ENCODE measurements around the gene PRDM16. TPM values are rescaled to one million over a fixed set of nuclear protein-coding genes. Genes with fewer than 3 reads are reported as not detected.

PRDM16 gene
- total RNA-seq, 1 donor from 2014 or later, result not detected

DNA sequence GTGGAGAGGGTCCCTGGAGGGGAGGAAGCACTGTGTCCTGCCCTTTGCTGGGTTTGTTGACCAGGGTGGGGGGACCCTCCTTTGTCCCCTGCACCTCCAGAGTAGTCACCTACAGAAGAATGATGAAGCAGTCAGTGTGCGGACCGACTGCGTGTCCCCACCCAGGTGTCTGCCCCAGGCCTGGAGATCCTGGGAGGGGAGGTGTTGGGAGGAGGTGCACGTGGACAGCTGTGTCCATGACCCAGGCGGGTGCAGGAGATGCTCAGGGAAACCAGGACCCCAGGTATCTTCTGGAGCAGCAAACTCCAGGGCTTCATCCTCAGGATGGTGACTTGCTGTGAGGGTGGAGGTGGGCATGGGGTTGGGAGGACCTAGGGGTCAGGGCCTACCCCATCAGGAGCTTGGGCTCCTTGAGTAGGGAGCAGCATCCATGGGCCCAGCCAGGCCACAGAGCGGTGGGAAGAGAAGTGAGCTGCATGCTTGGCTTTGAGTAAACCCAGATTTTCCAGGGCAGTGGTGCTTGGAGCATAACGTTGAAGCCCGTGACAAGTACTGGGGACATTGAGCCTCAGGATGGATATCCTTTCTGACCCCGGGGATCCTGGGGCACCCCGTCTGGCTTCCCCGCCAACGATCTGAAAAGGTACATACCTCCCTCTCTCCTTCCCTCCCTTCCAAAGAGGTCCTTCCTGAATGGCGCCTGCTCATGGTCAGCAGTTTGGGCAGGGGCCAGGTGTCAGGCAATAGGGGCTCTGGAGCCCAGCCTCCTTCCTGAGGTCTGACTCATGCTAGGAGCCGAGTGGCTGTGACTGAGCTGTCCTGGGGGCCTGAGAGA, 34.1 kb upstream of the PRDM16 start:
- no peak for DNase-seq (ENCODE audit: low spot score)
- intact Hi-C loops (cut with micrococcal nuclease), result no loop called here
- Mint-ChIP-seq H3K4me1 (ENCODE audit: low read depth) (no peaks in the 10 kb centered on the region), H3K36me3 (ENCODE audit: low read depth) (no peaks in the 10 kb centered on the region), H3K9me3 (no peaks in the 10 kb centered on the region), H3K27ac (no peak overlapping the region), H3K4me3 (ENCODE audit: low read depth) (no peak overlapping the region), H3K27me3 (ENCODE audit: low read depth) (no peaks in the 10 kb centered on the region)

DNA sequence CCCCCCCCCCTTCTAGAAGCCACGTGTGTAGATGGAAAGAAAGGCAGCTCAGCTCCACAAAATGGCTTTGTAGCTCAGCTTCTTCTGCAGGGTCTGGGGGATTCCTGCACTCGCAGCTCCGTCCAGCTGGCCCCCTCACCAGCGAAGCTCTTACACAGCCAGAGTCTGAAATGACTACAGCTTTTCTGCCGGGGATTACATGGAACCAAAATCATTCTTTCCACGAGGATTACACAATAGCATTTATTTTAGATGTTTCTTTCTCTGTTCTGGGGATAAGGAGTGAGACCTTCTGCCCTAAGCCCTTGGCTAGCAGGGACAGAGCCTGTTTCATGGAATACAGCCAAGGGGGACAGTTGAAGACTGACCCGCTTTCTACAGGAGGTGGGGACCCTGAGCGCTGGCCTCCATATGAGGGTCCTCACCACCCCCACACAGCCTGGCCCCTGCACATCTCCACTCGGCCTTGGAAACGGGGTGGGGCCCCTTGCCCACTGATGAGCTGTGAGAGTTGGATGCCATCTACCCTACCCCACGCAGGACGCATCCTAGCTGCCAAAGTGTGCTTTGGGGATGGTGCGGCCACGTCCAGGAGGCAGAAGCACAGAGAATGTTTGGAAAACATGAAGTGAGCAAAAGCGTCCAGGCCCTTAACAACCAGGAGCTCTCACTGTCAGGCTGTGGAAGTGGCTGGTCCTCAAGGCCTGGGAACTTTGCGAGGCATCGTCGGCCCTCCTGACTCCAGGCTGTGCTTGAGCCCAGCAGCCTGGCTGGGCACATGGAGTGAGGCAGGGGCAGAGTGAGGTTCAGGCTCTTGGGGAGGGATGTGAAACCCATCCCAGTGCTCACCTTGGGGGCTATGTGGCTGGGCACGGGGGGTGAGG, 33.2 kb upstream of the PRDM16 start:
- H3K4me1 Mint-ChIP-seq (ENCODE audit: low read depth), result no peaks in the 10 kb centered on the region
- no peaks in the 10 kb centered on the region for H3K9me3 Mint-ChIP-seq
- intact Hi-C loops (cut with micrococcal nuclease), result no loop called here

DNA sequence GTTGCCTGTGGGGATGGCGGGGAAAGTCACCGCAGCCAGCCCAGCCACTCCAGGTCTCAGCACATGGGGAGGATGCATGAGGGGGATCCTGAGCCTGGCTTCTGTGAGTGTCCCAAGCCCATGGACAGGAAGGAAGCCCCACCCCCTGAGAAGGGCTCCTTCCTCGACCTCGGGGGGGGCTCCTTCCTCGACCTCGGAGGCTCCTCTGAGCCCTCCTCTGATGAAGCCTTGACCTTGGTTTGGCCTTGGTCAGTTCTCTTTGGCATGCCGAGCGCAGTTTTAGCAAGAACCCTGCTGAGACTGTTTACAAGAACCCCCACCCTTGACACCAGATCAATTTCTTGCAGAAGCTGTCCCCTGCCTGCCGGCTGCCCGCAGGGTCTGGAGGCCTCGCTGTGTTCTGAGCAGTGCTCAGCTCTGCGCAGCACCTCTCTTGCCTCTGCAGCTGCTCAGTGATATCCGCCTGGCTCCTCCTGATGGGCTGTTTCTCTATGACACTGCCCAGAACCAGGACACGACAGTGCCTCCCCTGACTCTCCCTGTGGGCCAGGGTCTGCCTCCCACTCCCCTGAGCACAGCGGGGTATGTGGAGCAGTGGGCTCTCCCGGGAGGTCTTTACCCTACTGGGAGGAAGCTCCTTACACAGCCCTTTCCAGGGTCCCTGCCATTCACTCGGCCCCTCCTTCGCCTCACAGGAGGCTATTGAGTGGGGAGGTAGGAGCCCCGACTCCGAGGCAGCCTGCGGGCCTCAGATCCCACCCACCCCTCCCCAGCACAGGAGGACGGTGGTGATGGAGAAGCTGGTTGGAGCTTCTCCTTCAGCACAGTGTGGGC, 32.3 kb upstream of the PRDM16 start:
- Mint-ChIP-seq H3K9me3 (no peaks in the 10 kb centered on the region), H3K4me1 (ENCODE audit: low read depth) (no peaks in the 10 kb centered on the region), H3K4me3 (ENCODE audit: low read depth) (no peak overlapping the region), H3K27me3 (ENCODE audit: low read depth) (no peaks in the 10 kb centered on the region), H3K36me3 (ENCODE audit: low read depth) (no peaks in the 10 kb centered on the region), H3K27ac (no peak overlapping the region)
- no peak for DNase-seq (ENCODE audit: low spot score)
- intact Hi-C loops (cut with micrococcal nuclease), result no loop called here

More for the DNA sequence above, 33.2 kb upstream of the PRDM16 start:
- Mint-ChIP-seq H3K4me3 (ENCODE audit: low read depth) (no peak overlapping the region), H3K27me3 (ENCODE audit: low read depth) (no peaks in the 10 kb centered on the region), H3K27ac (no peak overlapping the region), H3K36me3 (ENCODE audit: low read depth) (no peaks in the 10 kb centered on the region)
- DNase-seq (ENCODE audit: low spot score), result no peak

DNA sequence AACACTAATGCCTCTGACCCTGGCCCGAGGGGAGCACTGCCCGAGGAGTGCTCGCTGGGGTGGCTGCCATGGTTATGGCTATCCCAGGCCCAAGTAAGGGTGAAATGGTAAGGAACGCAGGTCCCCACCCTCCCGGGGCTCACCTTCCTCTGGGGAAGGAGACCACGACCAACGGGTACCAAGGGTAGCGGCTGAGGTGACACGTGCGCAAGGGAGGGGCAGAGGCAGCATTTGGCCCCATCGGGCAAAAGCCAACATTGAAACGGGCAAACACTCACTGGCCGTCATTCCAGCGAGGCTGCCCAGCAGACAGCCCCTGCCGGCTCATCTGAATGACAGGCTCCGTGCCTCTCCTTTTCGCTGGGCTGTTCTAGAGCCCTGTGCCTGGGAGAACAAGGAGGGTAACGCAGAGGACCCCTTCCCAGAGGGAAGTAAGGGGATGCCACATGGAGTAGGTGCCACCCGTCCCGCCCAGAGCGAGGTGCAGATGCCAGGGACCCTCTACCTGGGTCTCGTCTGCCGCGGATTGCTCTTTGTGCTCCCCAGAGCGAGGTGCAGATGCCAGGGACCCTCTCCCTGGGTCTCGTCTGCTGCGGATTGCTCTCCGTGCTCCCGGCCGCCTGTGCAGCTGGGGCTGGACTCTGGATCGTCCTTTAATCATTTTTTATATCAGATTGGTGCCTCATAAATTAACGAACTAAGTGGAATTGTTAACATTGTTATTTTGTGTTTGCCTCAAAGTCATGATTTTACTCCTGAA, 31.5 kb upstream of the PRDM16 start:
- no peak overlapping the region for H3K27ac Mint-ChIP-seq
- no peaks in the 10 kb centered on the region for H3K4me1 Mint-ChIP-seq (ENCODE audit: low read depth)
- no peaks in the 10 kb centered on the region for H3K27me3 Mint-ChIP-seq (ENCODE audit: low read depth)
- no peaks in the 10 kb centered on the region for H3K36me3 Mint-ChIP-seq (ENCODE audit: low read depth)
- H3K4me3 Mint-ChIP-seq (ENCODE audit: low read depth), result no peak overlapping the region
- intact Hi-C loops (cut with micrococcal nuclease), result no loop called here
- no peak for DNase-seq (ENCODE audit: low spot score)
- H3K9me3 Mint-ChIP-seq, result no peaks in the 10 kb centered on the region

GRCh38 chr1:3038113-3038551, 30.9 kb upstream of the PRDM16 start:
- Mint-ChIP-seq H3K36me3 (ENCODE audit: low read depth) (no peaks in the 10 kb centered on the region), H3K9me3 (no peaks in the 10 kb centered on the region), H3K4me3 (ENCODE audit: low read depth) (no peak overlapping the region), H3K27ac (no peak overlapping the region), H3K27me3 (ENCODE audit: low read depth) (no peaks in the 10 kb centered on the region), H3K4me1 (ENCODE audit: low read depth) (no peaks in the 10 kb centered on the region)
- DNase-seq (ENCODE audit: low spot score), result no peak
- intact Hi-C loops (cut with micrococcal nuclease), result no loop called here

DNA sequence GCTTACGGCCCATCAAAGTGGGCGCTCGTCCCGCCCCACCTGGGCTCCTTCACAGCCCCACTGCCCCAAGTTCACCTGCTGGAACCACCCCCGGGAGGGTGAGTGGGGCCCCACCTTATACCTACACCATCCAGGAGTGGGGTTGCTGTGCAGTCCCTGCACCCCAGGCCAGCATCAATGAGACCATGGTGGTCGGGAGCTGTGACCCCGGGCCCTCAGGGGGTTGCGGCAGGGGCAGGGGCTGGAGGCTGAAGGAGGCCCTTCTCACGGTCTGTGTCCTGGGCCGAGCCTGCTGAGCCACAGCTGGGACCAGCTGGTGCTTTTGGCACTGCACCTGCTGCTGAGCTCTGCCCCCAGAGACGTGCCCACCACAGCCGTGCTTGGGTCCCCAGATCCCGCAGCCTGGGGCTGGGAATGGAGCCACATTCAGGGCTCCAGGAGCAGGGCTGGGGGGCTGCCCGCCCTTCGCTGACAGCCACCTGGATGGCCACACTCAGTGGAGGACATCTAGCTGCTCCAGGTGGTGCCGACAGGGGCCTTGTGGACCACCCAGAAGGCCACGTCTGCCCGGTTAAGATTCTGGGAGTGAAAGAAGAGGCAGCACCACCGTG, 30.3 kb upstream of the PRDM16 start:
- Mint-ChIP-seq H3K4me1 (ENCODE audit: low read depth) (no peaks in the 10 kb centered on the region), H3K36me3 (ENCODE audit: low read depth) (no peaks in the 10 kb centered on the region), H3K27ac (no peak overlapping the region), H3K4me3 (ENCODE audit: low read depth) (no peak overlapping the region), H3K27me3 (ENCODE audit: low read depth) (no peaks in the 10 kb centered on the region), H3K9me3 (no peaks in the 10 kb centered on the region)
- DNase-seq (ENCODE audit: low spot score), result no peak
- intact Hi-C loops (cut with micrococcal nuclease), result no loop called here

- Mint-ChIP-seq H3K27ac (no peak overlapping the region), H3K36me3 (ENCODE audit: low read depth) (no peaks in the 10 kb centered on the region), H3K27me3 (ENCODE audit: low read depth) (no peaks in the 10 kb centered on the region), H3K4me1 (ENCODE audit: low read depth) (no peaks in the 10 kb centered on the region), H3K4me3 (ENCODE audit: low read depth) (no peak overlapping the region), H3K9me3 (no peaks in the 10 kb centered on the region)
- intact Hi-C loops (cut with micrococcal nuclease), result no loop called here
- DNase-seq (ENCODE audit: low spot score), result no peak
Measured at GRCh38 chr1:3040004-3040403, 29.0 kb upstream of the PRDM16 start.

DNA sequence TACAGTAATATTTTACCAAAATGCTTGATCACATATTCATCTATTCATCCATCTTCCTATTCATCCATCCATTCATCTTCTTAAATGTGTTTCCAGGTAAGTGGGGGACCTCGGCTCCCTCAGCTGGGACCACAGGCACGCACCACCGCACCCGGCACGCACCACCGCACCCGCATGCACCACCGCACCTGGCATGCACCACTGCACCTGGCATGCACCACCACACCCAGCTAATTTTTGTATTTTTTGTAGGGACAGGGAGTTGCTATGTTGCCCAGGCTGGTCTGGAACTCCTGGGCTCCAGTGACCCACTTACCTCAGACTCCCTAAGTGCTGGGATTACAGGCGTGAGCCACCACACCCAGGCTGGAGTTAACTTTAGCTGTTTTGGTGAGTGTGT, 26.5 kb upstream of the PRDM16 start:
- Mint-ChIP-seq H3K36me3 (ENCODE audit: low read depth) (no peaks in the 10 kb centered on the region), H3K27me3 (ENCODE audit: low read depth) (peaks cover 3% of the 10 kb centered on the region), H3K27ac (no peak overlapping the region), H3K4me3 (ENCODE audit: low read depth) (no peak overlapping the region), H3K9me3 (no peaks in the 10 kb centered on the region), H3K4me1 (ENCODE audit: low read depth) (no peaks in the 10 kb centered on the region)
- intact Hi-C loops (cut with micrococcal nuclease), result no loop called here
- no peak for DNase-seq (ENCODE audit: low spot score)

GRCh38 chr1:3049164-3049563, 19.8 kb upstream of the PRDM16 start:
- Mint-ChIP-seq H3K27me3 (ENCODE audit: low read depth) (peaks cover 3% of the 10 kb centered on the region), H3K27ac (no peak overlapping the region), H3K4me3 (ENCODE audit: low read depth) (no peak overlapping the region), H3K36me3 (ENCODE audit: low read depth) (no peaks in the 10 kb centered on the region), H3K9me3 (peaks cover 6% of the 10 kb centered on the region), H3K4me1 (ENCODE audit: low read depth) (no peaks in the 10 kb centered on the region)
- DNase-seq (ENCODE audit: low spot score), result no peak
- intact Hi-C loops (cut with micrococcal nuclease), result no loop called here

DNA sequence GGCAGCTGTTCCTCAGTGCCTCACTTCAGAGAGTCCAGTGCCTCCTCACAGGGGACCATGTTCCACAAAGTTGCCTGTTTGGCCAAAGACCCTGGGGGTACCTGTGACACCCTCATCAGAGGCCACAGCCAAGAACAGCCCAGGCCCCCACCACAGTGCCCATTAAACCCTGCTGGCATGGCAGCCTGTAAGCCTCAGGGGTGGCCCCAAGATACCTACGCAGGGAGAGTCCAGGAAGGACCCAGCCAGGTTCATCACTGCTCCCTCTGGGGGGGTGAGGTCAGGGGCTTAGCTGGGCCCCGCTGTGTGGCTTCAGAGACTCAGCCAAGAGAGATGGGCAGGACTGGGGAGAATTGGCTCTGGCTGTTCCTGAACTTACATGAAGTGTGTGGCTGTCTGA, 19.1 kb upstream of the PRDM16 start:
- peaks cover 3% of the 10 kb centered on the region for H3K27me3 Mint-ChIP-seq (ENCODE audit: low read depth)
- H3K4me3 Mint-ChIP-seq (ENCODE audit: low read depth), result no peak overlapping the region
- peaks cover 6% of the 10 kb centered on the region for H3K9me3 Mint-ChIP-seq
- no peaks in the 10 kb centered on the region for H3K4me1 Mint-ChIP-seq (ENCODE audit: low read depth)
- intact Hi-C loops (cut with micrococcal nuclease), result no loop called here
- H3K27ac Mint-ChIP-seq, result no peak overlapping the region
- DNase-seq (ENCODE audit: low spot score), result no peak
- no peaks in the 10 kb centered on the region for H3K36me3 Mint-ChIP-seq (ENCODE audit: low read depth)

- Mint-ChIP-seq H3K4me3 (ENCODE audit: low read depth) (no peak overlapping the region), H3K27me3 (ENCODE audit: low read depth) (peaks cover 3% of the 10 kb centered on the region), H3K9me3 (peaks cover 6% of the 10 kb centered on the region), H3K4me1 (ENCODE audit: low read depth) (no peaks in the 10 kb centered on the region), H3K36me3 (ENCODE audit: low read depth) (no peaks in the 10 kb centered on the region), H3K27ac (no peak overlapping the region)
- intact Hi-C loops (cut with micrococcal nuclease), result no loop called here
- DNase-seq (ENCODE audit: low spot score), result no peak
Measured at GRCh38 chr1:3050603-3051002, 18.4 kb upstream of the PRDM16 start.

Data from activated T-helper 2 cell treated with anti-CD3 and anti-CD28 coated beads, Interferon-gamma antibody, Interleukin-2, Interleukin-4, amounts not matched to agents 10 μg/mL and 5 μg/mL and 100 μg/mL, durations not matched to agents 14 hours and 24 hours and 36 hours (primary cell).